Measurements from ENCODE around the gene OR2AT4.
"Not testable (repeated sequence)": the region's sequence is repeated elsewhere in the genome, so short reads cannot be mapped to it uniquely, and the experiment has no call there.

The OR2AT4 gene

DNA sequence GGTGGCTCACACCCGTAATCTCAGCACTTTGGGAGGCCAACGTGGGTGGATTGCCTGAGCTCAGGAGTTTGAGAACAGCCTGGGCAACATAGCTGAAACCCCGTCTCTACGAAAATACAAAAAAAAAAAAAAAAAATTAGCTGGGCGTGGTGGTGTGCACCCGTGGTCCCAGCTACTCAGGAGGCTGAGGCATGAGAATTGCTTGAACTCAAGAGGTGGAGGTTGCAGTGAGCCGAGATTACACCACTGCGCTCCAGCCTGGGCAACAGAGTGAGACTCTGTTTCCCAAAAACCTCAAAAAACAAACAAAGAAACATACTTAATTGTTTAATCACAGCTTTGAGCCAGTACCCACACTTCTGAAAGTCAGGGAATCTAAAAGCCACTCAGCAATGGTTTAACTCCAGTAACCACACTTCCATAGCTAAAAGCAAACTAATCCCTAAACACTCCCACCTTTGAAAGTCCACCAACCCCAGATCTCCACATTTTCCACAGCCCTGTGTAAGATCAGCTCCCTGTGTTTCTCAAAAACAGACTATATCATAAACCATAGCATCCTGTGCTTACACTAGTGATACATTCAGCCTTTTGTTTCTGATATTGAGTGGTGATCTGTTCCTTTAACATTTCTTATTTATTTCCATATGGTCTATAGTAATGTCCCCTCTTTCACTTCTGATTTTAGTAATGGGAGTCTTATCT, 4.9 kb upstream of the OR2AT4 start:
- DNase-seq = no peak

DNA sequence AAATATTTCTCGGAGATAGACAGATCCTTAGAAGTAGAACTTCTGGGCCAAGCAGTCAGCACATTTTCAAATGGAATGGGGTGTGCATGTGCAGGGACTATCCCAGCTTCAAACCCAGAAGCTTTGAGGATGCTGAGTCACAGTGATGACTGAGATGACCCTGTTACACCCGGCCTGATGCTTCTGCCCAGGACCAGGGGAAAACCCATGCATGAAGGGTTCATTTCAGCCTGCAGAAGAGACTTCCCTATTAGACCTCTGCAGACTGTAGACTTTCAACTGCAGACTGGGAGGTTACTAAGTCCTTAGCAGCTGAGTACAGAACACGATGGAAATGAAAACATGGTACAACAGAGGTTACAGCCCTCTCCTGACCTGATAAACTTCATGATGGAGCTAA, 3.6 kb upstream of the OR2AT4 start:
- DNase-seq = no peak

DNA sequence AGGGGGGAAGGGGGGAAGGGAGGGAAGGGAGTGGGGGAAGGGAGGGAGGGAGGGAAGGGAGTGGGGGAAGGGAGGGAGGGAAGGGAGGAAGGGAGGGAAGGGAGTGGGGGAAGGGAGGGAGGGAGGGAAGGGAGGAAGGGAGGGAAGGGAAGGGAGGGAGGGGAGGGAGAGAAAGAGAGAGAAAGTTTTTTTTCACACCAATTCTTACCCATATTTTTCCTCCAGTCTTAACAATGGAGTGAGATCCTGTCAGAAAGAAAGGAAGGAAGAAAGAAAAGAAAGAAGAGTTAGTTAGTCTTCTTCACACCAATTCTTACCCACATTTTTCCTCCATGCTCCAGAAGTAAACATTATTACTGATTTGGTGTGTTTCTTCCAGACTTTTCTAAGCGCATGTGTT, 3.0 kb upstream of the OR2AT4 start:
- no peak for DNase-seq

DNA sequence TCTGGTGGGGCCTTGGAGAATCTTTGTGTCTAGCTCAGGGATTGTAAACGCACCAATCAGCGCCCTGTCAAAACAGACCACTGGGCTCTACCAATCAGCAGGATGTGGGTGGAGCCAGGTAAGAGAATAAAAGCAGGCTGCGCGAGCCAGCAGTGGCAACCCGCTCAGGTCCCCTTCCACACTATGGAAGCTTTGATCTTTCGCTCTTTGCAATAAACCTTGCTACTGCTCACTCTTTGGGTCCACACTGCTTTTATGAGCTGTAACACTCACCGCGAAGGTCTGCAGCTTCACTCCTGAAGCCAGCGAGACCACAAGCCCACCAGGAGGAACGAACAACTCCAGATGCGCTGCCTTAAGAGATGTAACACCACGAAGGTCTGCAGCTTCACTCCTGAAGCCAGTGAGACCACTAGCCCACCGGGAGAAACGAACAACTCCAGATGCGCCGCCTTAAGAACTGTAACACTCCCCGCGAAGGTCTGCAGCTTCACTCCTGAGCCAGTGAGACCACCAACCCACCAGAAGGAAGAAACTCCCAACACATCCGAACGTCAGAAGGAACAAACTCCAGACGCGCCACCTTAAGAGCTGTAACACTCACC, 2.3 kb upstream of the OR2AT4 start:
- not testable (repeated sequence) for DNase-seq

DNA sequence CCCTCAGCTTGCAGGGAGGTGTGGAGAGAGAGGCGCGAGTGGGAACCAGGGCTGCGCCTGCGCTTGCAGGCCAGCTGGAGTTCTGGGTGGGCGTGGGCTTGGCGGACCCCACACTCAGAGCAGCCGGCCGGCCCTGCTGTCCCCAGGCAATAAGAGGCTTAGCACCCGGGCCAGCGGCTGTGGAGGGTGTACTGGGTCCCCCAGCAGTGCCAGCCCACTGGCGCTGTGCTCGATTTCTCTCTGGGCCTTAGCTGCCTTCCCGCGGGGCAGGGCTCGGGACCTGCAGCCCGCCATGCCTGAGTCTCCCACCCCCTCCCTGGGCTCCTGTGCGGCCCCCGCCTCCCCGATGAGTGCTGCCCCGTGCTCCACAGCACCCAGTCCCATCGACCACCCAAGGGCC, 1.5 kb upstream of the OR2AT4 start:
- not testable (repeated sequence) for DNase-seq

DNA sequence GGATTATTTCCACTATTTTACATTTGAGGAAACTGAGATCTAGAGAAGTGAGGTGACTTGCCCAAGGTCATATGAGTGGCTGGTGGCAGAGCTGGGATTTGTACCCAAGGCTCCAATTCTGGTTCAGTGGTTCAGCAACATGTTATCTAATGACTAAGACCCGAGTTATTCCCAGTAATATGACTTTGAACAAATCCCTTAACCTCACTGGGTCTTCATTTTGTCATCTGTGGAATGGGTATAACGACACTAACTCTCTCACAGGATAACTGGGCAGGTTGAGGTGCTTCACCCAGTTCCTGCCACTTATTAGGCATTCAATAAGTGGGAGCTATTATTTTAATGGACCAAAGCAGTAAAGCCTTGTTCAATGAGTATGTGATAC, 489 bp upstream of the OR2AT4 start:
- no peak for DNase-seq

DNA sequence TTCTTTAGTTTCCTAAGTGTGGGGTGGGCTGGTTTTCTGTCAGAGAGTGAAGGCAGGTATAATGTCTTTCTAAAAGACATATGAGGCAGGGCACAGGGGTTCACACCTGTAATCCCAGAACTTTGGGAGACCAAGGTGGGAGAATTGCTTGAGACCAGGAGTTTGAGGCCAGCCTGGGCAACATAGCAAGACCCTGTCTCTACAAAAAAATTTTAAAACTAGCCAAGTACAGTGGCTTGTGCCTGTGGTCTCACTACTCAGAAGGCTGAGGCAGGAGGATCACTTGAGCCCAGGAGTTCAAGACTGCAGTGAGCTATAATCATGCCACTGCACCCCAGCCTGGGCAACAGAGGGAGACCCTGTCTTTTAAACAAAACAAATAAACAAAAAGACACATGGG, 2.3 kb downstream of the OR2AT4 start:
- not testable (repeated sequence) for DNase-seq

DNA sequence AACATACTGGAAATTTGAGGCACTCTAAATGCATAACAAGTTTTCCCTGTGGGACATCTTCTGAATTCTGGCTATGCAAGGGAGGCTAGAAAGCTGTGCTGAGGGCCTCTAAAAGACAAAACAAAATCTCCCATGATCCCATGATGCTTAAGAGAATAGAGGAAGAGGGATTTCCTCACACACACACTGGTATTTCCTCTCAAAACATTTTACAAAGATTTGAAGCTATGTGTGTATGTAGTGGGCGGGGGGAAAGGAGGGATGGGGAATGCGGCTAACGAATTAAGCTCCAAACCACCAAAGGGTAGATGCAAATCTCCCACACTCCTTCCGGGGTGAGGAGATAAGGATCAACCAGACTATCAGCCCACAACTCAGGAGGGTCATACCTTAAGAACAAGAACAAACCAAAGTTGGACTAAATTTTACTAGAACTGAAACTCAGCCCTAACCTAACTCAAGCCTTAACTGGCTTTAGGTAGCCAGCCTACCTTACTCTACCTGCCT, 6.0 kb downstream of the OR2AT4 start:
- no peak for DNase-seq

DNA sequence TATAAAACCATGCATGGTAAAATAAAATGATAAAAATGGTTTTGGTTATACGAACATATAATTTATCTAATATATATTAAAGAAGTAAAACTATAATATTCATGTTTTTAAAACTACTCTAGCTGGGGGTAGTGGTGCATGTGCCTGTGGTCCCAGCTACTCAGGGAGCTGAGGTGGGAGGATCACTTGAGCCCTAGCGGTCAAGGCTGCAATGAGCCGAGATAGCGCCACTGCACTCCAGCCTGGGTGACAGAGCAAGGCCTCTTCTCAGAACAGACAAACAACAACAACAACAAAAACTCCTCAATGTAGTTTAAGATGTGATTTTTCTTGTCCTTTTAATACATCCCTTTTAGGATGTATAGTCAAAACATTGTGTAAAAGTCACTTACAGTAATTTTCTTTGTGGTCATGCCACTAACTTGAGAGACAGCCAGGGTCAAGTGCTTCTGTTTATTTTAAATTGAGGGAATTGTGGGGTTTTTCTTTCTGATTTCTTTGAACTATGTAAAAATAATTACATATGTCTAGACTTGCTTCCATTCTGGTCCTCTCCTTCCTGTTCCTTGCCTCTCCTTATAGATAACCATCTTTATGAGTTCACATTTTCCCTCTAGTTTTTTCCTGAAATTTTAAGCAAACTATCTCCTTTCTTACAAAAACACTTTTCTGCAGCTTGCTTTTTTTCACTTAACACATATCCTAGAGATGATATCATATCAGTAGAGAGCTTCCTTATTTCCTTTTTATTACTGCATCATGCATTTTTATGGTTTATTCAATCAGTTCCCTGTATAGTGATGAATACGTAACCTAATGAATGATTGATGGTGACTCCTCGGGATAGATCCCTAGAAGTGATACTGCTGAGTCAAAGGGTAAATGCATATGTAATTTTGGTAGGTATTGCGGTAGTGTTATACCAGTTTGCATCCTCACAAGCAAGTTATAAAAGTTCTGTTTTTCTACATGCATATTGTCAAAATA, 9.1 kb downstream of the OR2AT4 start:
- DNase-seq = no peak

DNA sequence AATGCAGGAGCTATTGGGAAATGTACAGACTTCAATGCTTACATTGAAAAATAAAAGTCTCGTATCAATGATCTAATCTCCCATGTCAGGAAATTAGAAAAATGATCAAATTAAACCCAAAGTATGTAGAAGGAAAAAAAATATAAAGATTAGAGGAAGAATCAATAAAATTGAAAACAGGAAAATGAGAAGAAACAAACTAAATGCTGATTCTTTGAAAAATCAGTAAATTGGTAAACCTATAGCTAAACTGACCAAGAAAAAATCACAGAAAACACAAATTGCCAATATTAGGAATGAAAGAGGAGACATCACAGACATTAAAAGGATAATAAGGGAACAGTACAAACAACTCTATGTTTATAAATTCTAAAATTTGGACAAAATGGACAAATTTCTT, 11.8 kb downstream of the OR2AT4 start:
- no peak for DNase-seq

DNA sequence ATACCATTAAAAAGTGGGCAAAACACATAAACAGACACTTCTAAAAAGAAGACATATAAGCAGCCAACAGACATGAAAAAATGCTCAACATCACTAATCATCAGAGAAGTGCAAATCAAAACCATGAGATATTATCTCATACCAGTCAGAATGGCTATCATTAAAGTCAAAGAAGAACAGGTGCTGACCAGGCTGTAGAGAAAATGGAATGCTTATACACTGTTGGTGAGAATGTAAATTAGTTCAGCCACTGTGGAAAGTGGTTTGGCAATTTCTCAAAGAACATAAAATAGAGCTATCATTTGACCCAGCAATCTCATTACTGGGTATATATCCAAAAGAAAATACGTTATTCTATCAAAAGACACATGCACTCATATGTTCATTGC, 13.5 kb downstream of the OR2AT4 start:
- DNase-seq = no peak

DNA sequence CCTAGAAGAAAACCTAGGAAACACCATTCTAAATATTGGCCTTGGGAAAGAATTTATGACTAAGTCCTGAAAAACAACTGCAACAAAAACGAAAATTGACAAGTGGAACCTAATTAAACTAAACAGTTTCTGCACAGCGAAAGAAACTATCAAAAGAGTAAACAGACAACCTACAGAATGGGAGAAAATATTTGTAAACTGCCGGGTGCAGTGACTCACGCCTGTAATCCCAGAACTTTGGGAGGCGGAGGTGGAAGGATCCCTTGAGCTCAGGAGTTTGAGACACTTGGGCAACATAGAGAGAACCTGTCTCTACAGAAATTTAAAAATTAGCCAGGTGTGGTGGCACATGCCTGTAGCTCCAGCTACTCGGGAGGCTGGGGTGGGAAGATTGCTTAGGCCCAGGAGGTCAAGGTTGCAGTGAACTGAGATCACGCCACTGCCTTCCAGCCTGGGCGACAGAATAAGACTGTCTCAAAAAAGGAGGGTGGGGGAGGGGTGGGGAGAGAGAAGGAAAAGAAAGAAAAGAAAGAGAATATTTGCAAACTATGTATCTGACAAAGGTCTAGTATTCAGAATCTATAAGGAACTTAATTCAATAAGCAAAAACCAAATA, 14.0 kb downstream of the OR2AT4 start:
- DNase-seq = no peak

DNA sequence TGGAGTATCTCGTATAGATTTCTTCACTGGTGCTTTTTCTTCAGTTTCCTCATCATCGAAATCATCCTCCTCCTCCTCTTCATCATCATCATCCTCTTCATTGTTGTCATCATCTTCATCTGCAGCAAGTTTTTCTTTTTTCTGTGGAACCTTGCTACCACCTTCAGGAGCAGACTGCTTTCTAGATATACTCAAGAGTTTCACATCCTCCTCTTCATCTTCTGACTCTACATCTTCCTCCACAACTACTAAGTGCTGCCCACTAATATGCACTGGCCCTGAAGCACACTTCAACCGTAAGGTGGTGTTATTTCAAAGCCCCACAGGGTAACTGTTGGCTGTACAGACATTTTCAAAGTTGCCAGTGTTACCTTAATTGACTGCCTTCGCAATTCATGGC, 17.1 kb downstream of the OR2AT4 start:
- no peak for DNase-seq

DNA sequence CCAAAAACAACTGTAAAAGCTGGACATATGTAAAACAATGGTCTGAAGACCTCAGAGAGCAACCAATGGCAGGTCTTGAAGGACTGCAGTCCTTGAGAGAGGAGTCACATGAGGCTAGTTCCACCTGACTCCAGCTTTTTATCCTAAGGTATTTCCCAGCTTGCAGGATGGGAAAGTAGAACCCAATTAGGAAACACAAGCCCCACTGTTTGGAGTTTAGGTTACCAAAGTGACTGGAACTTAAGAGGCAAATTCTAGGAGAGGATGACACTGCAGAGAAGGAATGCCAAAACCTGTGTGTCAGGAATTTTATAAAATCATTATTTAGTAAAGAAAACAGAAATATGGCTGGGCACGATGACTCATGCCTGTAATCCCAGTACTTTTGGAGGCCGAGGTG, 18.4 kb downstream of the OR2AT4 start:
- DNase-seq = no peak

DNA sequence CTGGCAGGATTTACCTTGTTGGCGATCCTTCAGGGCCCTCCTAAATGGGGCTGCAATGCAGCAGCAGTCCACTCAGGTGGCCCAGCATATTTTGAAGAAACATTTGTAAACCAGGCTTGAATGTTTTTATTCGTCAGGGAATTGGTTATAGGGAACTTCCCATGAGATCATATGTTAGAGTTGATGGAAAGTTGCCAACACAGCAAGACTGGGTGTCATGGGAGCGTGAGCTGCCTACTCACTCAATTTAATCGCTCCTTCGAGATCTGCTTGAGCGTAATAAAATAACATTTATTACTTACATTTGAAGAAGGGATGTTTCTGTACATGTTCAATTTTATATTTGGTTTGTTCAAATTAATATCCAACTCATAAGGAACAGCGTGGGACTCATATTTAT, 19.4 kb downstream of the OR2AT4 start:
- DNase-seq = no peak

DNA sequence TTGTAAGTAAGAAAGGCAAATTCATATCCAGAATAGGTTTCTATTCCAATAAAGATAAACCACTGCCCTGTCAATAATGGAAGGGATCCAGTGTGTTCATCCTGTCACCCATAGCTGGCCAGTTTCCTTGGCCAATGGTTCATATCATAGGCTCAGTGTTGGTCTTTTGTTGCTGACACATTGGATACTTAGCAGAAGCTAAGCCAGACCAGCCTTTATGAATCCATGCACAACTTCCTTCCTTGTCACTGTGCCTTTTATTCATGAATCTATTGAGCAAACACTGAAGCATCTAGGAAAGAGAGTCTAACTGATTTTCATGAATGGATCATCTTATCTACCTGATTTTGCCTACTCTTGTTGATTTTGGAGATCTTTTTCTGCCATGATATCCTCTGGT, 20.0 kb downstream of the OR2AT4 start:
- DNase-seq = no peak

DNA sequence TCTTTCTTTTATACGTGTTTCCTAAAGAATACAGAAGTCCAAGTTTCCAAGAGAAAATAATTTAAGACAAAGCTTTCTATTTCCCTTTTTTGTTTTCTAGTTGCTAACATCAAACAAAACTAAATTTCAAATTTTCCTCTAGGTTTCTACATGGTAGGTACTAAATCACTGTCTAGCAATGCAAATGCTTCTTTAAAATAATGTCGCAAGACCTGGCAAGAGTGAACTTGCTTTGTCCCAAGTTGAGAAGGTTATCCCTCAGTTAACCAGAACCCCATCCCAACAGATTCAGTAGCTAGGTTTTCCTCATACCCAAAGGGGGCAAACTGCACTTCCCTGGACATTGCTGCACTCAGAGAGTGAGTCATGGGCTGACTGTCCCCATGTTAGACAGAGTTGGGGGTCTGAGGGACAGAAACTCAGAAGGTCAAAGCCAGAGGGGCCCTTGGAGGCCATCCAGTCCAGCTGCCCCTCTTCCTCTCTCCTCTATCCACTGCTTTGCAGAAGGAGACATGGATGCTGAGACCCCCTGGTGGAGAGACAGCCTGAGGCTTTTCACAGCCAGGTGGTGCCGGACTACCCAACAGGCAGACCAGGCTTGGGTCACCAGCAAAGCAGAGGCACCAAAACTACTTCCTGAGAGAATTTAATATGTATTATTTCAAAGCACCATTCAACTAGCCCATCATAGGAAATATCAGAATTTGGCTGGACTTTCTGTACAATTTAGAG, 23.1 kb downstream of the OR2AT4 start:
- DNase-seq = no peak

DNA sequence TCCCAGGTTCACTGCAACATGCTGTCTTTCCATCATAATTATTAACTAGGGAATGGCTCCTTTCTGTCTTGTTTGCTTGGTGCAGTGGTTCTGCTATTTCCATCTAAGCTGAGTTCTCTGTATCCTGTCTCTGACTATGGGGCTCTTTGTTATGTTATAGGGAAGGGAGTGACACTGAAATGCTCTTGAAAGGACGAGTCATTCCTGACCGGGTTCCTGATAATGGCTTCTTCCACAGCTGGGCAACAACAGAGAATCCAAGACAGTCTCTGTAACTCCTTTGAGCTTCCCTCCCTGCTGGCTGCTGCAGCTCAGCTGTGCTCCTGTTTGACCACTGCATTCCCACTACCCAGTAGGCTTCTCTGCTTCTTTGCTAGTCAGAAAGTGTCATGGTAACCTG, 24.1 kb downstream of the OR2AT4 start:
- no peak for DNase-seq

DNA sequence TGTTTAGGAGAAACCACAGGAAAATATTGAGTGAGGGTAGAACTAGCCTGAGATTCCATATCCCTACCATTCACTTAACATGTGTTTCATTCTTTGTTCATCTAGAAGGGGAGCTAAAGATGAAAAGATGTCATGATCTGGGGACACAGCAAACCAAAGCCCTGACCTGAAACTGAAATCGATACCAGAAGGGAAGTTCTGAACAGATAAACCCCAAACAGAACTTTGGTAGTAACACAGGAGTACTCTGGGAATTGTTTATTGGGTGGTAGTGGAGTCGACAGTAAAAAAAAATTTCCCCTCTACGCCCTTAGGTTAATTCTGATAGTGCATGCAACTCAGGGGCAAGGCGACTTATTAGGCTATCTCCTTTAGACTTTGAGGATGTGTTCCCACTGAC, 27.2 kb downstream of the OR2AT4 start:
- DNase-seq = no peak

DNA sequence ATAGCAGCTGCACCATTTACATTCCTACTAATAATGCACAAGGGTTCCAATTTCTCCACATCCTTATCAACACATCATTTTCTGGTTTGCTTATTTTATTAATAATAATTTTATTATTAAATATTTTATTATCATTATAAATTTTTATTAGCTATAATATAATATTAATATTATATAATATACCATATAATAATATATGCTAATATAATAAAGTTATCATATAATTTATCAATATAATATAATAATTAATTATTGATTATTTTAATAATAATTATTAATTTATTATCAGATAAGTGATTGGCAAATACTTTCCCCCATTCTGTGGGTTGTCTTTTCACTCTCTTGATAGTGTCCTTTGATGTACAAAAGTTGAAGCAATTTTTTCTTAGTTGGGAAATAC, 27.7 kb downstream of the OR2AT4 start:
- DNase-seq = no peak

DNA sequence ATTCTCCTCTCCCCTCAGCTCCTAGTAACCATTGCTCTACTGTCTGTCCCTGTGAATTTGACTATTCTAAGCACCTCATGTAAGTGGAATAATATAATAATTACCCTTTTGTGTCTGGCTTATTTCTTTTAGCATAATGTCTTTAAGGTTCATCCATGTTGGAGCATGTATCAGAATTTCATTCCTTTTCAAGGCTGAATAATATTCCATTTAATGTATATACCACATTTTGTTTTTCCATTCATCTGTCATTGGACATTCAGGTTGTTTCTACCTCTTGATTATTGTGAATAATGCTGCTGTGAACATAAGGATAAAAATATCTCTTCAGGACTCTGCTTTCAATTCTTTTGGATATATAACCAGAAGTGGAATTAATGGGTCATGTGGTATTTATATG, 28.1 kb downstream of the OR2AT4 start:
- no peak for DNase-seq

DNA sequence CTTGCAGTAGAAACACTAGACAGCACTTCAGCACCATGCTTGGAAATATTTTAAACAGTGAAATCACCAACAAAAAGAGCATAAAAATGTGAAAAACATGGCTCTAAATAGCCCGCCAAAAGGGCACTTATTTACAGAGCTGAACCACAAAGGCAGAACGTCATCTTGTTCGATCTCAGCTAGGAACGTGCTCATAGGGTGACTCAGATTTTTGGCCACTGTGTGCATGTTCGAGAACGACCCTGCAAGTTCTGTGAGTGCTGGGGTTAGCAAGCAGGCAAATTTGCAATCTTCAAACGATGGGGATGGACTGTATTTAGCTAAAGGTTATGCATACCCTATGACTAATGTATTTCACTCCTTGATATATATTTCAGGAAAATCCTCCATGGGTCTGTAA, 30.6 kb downstream of the OR2AT4 start:
- DNase-seq = no peak

Data from NCI-H1048 (cell line).